H1 (cell line): ENCODE measurements around the gene ACTR1B.

Experiments
- EGR1 ChIP-seq: IDR thresholded peaks from 2 replicates; pipeline ENCODE4 v1.6.1; 2011; ENCODE audit warnings: low read depth, low read length, borderline replicate concordance
- FOSL1 ChIP-seq: IDR thresholded peaks from 2 replicates; pipeline ENCODE4 v1.6.1; 2011; ENCODE audit warnings: mild to moderate bottlenecking, low read depth, low read length, moderate library complexity; ENCODE audit not compliant: insufficient read depth
- HDAC6 ChIP-seq: IDR thresholded peaks from one replicate; pipeline ENCODE4 v1.7.1; 2012; ENCODE audit warnings: low read depth, mild to moderate bottlenecking, inconsistent platforms, low read length, moderate library complexity
- MAFK ChIP-seq: IDR thresholded peaks from 2 replicates; pipeline ENCODE4 v1.6.1; 2012; ENCODE audit warnings: low read depth, mild to moderate bottlenecking, improper control_type of control experiment, low read length
- POLR2A ChIP-seq, 2 experiments: IDR thresholded peaks; 1 replicate in 1 of 2; 2 replicates in 1 of 2; pipeline ENCODE4 v1.6.1; 2011; ENCODE audit warnings: low read depth in 2 of 2, low read length in 2 of 2, mild to moderate bottlenecking in 2 of 2; ENCODE audit errors: control extremely low read depth in 1 of 2
- RAD21 ChIP-seq, 2 experiments: IDR thresholded peaks in 1 of 2; conservative IDR thresholded peaks in 1 of 2; 2 replicates each; pipeline ENCODE4 v1.6.1; 2011; ENCODE audit warnings: low read depth in 2 of 2, low read length in 2 of 2, improper control_type of control experiment in 1 of 2, inconsistent platforms in 1 of 2, mild to moderate bottlenecking in 1 of 2, moderate library complexity in 1 of 2
- RNF2 ChIP-seq: fragments of 200-900, 300-1000 bp; sonication (generic); IDR thresholded peaks from 2 replicates; pipeline ENCODE4 v1.7.1; 2016; ENCODE audit warnings: borderline replicate concordance, low read depth, mild to moderate bottlenecking, antibody characterized with exemption, low read length; ENCODE audit not compliant: poor library complexity, severe bottlenecking; ENCODE audit errors: missing control alignments
- TAF1 ChIP-seq: IDR thresholded peaks from 2 replicates; pipeline ENCODE4 v1.6.1; 2011; ENCODE audit warnings: mild to moderate bottlenecking, low read depth, low read length
- TF ChIP-seq, protein P1 (sequence below), 3 experiments: IDR thresholded peaks; 1 replicate in 2 of 3; 2 replicates in 1 of 3; pipeline versions ENCODE4 v1.5.1 to v1.6.1; 2011; ENCODE audit warnings: low read length in 3 of 3, mild to moderate bottlenecking in 3 of 3, inconsistent platforms in 2 of 3, low read depth in 1 of 3, moderate library complexity in 1 of 3; ENCODE audit not compliant: insufficient read depth in 1 of 3; ENCODE audit errors: control extremely low read depth in 1 of 3
- TF ChIP-seq, protein P2 (sequence below): IDR thresholded peaks from 2 replicates; pipeline ENCODE4 v1.6.1; 2011; ENCODE audit warnings: low read length, improper control_type of control experiment

GRCh38 chr2:97669448-97669847, 5.6 kb upstream of the ACTR1B start, which contains the start of gene C2orf92:
- no peak for TF ChIP-seq FOSL1
- TF ChIP-seq, protein P1, sequence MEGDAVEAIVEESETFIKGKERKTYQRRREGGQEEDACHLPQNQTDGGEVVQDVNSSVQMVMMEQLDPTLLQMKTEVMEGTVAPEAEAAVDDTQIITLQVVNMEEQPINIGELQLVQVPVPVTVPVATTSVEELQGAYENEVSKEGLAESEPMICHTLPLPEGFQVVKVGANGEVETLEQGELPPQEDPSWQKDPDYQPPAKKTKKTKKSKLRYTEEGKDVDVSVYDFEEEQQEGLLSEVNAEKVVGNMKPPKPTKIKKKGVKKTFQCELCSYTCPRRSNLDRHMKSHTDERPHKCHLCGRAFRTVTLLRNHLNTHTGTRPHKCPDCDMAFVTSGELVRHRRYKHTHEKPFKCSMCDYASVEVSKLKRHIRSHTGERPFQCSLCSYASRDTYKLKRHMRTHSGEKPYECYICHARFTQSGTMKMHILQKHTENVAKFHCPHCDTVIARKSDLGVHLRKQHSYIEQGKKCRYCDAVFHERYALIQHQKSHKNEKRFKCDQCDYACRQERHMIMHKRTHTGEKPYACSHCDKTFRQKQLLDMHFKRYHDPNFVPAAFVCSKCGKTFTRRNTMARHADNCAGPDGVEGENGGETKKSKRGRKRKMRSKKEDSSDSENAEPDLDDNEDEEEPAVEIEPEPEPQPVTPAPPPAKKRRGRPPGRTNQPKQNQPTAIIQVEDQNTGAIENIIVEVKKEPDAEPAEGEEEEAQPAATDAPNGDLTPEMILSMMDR (IDR thresholded peaks at IDR 0.05; ENCODE audit: control extremely low read depth in 1 of 3, insufficient read depth in 1 of 3, low read depth in 1 of 3, low read length in 3 of 3) = no peak
- no peak for TF ChIP-seq MAFK
- no peak for TF ChIP-seq POLR2A (IDR thresholded peaks at IDR 0.05; ENCODE audit: control extremely low read depth in 1 of 2, low read depth in 2 of 2, low read length in 2 of 2)
- no peak for TF ChIP-seq HDAC6
- TF ChIP-seq, protein P2, sequence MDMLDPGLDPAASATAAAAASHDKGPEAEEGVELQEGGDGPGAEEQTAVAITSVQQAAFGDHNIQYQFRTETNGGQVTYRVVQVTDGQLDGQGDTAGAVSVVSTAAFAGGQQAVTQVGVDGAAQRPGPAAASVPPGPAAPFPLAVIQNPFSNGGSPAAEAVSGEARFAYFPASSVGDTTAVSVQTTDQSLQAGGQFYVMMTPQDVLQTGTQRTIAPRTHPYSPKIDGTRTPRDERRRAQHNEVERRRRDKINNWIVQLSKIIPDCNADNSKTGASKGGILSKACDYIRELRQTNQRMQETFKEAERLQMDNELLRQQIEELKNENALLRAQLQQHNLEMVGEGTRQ = no peak
- no peak for TF ChIP-seq TAF1
- TF ChIP-seq RNF2 = no peak
- no peak for TF ChIP-seq RAD21 (IDR thresholded peaks at IDR 0.05 in 1 of 2, conservative IDR thresholded peaks at IDR 0.05 in 1 of 2; ENCODE audit: low read depth in 2 of 2, low read length in 2 of 2)
- no peak for TF ChIP-seq EGR1
